Germinal center (tissue), 1 donor: ENCODE measurements around the gene ARFGEF3.

Source experiments
- DNase-seq: peaks from one replicate; pipeline ENCODE4 v3.0.0; 2012; ENCODE audit warnings: mixed read lengths, low spot score

ARFGEF3 gene

GRCh38 chr6:138240476-138241245 is 78.9 kb downstream of the ARFGEF3 start:
- no peak for DNase-seq

- DNase-seq = no peak
Observed at GRCh38 chr6:138241381-138241780, 79.6 kb downstream of the ARFGEF3 start.

- DNase-seq = no peak
Observed at GRCh38 chr6:138241934-138242333, 80.2 kb downstream of the ARFGEF3 start.

- DNase-seq = no peak
Observed at GRCh38 chr6:138242987-138243592, 81.4 kb downstream of the ARFGEF3 start.

GRCh38 chr6:138245751-138246150 is 84.0 kb downstream of the ARFGEF3 start:
- DNase-seq = no peak

- DNase-seq = no peak
Observed at GRCh38 chr6:138246650-138247440, 85.1 kb downstream of the ARFGEF3 start.

- no peak for DNase-seq
Observed at GRCh38 chr6:138248011-138248410, 86.3 kb downstream of the ARFGEF3 start.

- DNase-seq = no peak
Observed at GRCh38 chr6:138248878-138249277, 87.1 kb downstream of the ARFGEF3 start.

GRCh38 chr6:138250053-138250452 is 88.3 kb downstream of the ARFGEF3 start:
- DNase-seq = no peak

- no peak for DNase-seq
Observed at GRCh38 chr6:138250513-138251247, 88.9 kb downstream of the ARFGEF3 start.

- DNase-seq = no peak
Observed at GRCh38 chr6:138253731-138254130, 92.0 kb downstream of the ARFGEF3 start.

GRCh38 chr6:138255443-138255842 is 93.7 kb downstream of the ARFGEF3 start:
- DNase-seq = no peak

GRCh38 chr6:138257638-138258040 is 95.9 kb downstream of the ARFGEF3 start:
- no peak for DNase-seq

- DNase-seq = no peak
Observed at GRCh38 chr6:138258197-138258596, 96.5 kb downstream of the ARFGEF3 start.

GRCh38 chr6:138258991-138259390 is 97.3 kb downstream of the ARFGEF3 start:
- DNase-seq = no peak

GRCh38 chr6:138261116-138261780 is 99.5 kb downstream of the ARFGEF3 start:
- no peak for DNase-seq

GRCh38 chr6:138263963-138264362 is 102.2 kb downstream of the ARFGEF3 start:
- DNase-seq = no peak

- no peak for DNase-seq
Observed at GRCh38 chr6:138264372-138264880, 102.7 kb downstream of the ARFGEF3 start.

- DNase-seq = no peak
Observed at GRCh38 chr6:138266095-138266494, 104.4 kb downstream of the ARFGEF3 start.

- no peak for DNase-seq
Observed at GRCh38 chr6:138267971-138268895, 106.5 kb downstream of the ARFGEF3 start.
